Fibroblast of lung (primary cell): Measurements from ENCODE around the gene DCXR.

Experiments
- EZH2 ChIP-seq: IDR thresholded peaks from 2 replicates; pipeline ENCODE4 v1.5.1; 2012; ENCODE audit warnings: low read length, control low read depth, mild to moderate bottlenecking; ENCODE audit errors: missing control alignments
- TF ChIP-seq, protein P1 (sequence below), 2 donors: IDR thresholded peaks in 1 of 2; conservative IDR thresholded peaks in 1 of 2; 1 replicate in 1 of 2; 2 replicates in 1 of 2; pipeline ENCODE4 v1.5.1; 2011 to 2012; ENCODE audit warnings: low read length in 2 of 2, control low read depth in 1 of 2, inconsistent platforms in 1 of 2, low read depth in 1 of 2, mild to moderate bottlenecking in 1 of 2

GRCh38 chr17:82024859-82025258 lies 12.6 kb downstream of the DCXR start:
- TF ChIP-seq, protein P1, sequence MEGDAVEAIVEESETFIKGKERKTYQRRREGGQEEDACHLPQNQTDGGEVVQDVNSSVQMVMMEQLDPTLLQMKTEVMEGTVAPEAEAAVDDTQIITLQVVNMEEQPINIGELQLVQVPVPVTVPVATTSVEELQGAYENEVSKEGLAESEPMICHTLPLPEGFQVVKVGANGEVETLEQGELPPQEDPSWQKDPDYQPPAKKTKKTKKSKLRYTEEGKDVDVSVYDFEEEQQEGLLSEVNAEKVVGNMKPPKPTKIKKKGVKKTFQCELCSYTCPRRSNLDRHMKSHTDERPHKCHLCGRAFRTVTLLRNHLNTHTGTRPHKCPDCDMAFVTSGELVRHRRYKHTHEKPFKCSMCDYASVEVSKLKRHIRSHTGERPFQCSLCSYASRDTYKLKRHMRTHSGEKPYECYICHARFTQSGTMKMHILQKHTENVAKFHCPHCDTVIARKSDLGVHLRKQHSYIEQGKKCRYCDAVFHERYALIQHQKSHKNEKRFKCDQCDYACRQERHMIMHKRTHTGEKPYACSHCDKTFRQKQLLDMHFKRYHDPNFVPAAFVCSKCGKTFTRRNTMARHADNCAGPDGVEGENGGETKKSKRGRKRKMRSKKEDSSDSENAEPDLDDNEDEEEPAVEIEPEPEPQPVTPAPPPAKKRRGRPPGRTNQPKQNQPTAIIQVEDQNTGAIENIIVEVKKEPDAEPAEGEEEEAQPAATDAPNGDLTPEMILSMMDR (conservative IDR thresholded peaks at IDR 0.05 in 1 of 2, IDR thresholded peaks at IDR 0.05 in 1 of 2; ENCODE audit: low read depth in 1 of 2, low read length in 2 of 2) = no peak
- no peak for TF ChIP-seq EZH2
